Kidney (tissue), 14 donors: ENCODE data around the gene KCNN3. TPM values are rescaled to one million over a fixed set of nuclear protein-coding genes. Genes with fewer than 3 reads are reported as not detected.

Experiments
- DNase-seq, 5 donors: peaks; one replicate each; pipeline ENCODE4 v3.0.0-alpha.2; 2013 to 2020
- FAIRE-seq: peaks from 2 replicates; lab custom pipeline; 2012; peaks lifted over from hg19 to GRCh38; lab: Jason Lieb, UNC
- H3K27ac ChIP-seq, 2 donors: one replicate each; pipeline ENCODE4 v1.7.0; 2013; ENCODE audit warnings: low read depth in 2 of 2, low read length in 2 of 2, inconsistent platforms in 1 of 2
- H3K27me3 ChIP-seq: one replicate; pipeline ENCODE4 v1.7.1; 2013; ENCODE audit warnings: low read length, inconsistent platforms; ENCODE audit not compliant: control insufficient read depth, insufficient read depth
- H3K36me3 ChIP-seq, 3 donors: one replicate each; pipeline versions ENCODE4 v1.7.0 to v1.7.1; 2013; ENCODE audit warnings: low read length in 3 of 3, control low read depth in 1 of 3, inconsistent platforms in 1 of 3; ENCODE audit not compliant: insufficient read depth in 3 of 3, control insufficient read depth in 2 of 3
- H3K4me1 ChIP-seq, 3 donors: one replicate each; pipeline versions ENCODE4 v1.7.0 to v1.7.1; 2013; ENCODE audit warnings: low read length in 3 of 3, inconsistent platforms in 1 of 3, low read depth in 1 of 3; ENCODE audit not compliant: control insufficient read depth in 2 of 3, insufficient read depth in 2 of 3
- H3K4me3 ChIP-seq, 3 donors: one replicate each; pipeline versions ENCODE4 v1.7.0 to v1.8.1; 2013; ENCODE audit warnings: low read length in 3 of 3, control low read depth in 1 of 3, inconsistent platforms in 1 of 3
- H3K9ac ChIP-seq, 3 donors: one replicate each; pipeline versions ENCODE4 v1.7.0 to v1.7.1; 2013; ENCODE audit warnings: low read length in 3 of 3, control low read depth in 1 of 3, inconsistent platforms in 1 of 3
- H3K9me3 ChIP-seq, 3 donors: one replicate each; pipeline versions ENCODE4 v1.7.0 to v1.7.1; 2013; ENCODE audit warnings: low read length in 3 of 3, control low read depth in 1 of 3, inconsistent platforms in 1 of 3; ENCODE audit not compliant: control insufficient read depth in 2 of 3, insufficient read depth in 1 of 3
- CTCF ChIP-seq: IDR thresholded peaks from 3 replicates; pipeline ENCODE4 v1.5.1; 2012; ENCODE audit warnings: mild to moderate bottlenecking, moderate library complexity, borderline replicate concordance; ENCODE audit not compliant: insufficient read depth; ENCODE audit errors: extremely low read depth
- intact Hi-C: fragments of 100-400 bp; cut with DNase I; formaldehyde crosslinking; loops from one replicate; pipeline ENCODE4 v1.11.1; 2022
- polyA plus RNA-seq: library from polyadenylated mRNA; stranded (reverse); fragments of 350-450 nt; fragmentation: Illumina TruSeq; extraction: RNeasy Lipid Tissue Mini Kit (QIAGEN cat#74804); gene quantifications from one replicate; pipeline ENCODE4 v1.2.3, GENCODE V29; 2014; ENCODE audit warnings: low read depth, low replicate concordance; ENCODE audit not compliant: insufficient read depth
- total RNA-seq: library from RNA; stranded (reverse); fragmentation: NEBNext Ultra II Directional; extraction: Animal tissue kit (Norgen Biotek cat#: 25700); gene quantifications from one replicate; pipeline ENCODE4 v1.2.1, GENCODE V29; 2021
- donor health status: control.
- donor health status: control.
- donor health status: control.
- donor health status: control.
- donor health status: control.
- donor health status: DM: yes; HTN: yes; CAD: no.
- donor health status: Normal renal cell carcinoma (clear cell type).

Gene KCNN3
- total and polyA plus RNA-seq, 2 donors from 2014 or later = 2.6 to 5.6 TPM

- Histone ChIP-seq H3K27me3 (no peaks in the 10 kb centered on the region), H3K9me3 (peaks cover 0 to 3% (median 0%) of the 10 kb centered on the region in 3 donors), H3K4me3 (no peak overlapping the region), H3K9ac (no peak overlapping the region), H3K4me1 (peaks cover 2 to 14% (median 2%) of the 10 kb centered on the region in 3 donors), H3K36me3 (peaks cover 0 to 5% (median 0%) of the 10 kb centered on the region in 3 donors), H3K27ac (no peak overlapping the region)
- DNase-seq (no peak), FAIRE-seq (no peak)
- intact Hi-C loops = no loop called here
- no peak for TF ChIP-seq CTCF
These were observed 154.1 kb downstream of the KCNN3 start for GRCh38 chr1:154716011-154716410.

GRCh38 chr1:154715385-154715784 lies 154.7 kb downstream of the KCNN3 start:
- intact Hi-C loops = no loop called here
- FAIRE-seq = no peak

GRCh38 chr1:154714638-154715037 lies 155.4 kb downstream of the KCNN3 start:
- no peak for TF ChIP-seq CTCF
- Histone ChIP-seq H3K9me3 (peaks cover 0 to 3% (median 0%) of the 10 kb centered on the region in 3 donors), H3K27ac (no peak overlapping the region), H3K4me3 (no peak overlapping the region), H3K4me1 (peaks cover 2 to 14% (median 2%) of the 10 kb centered on the region in 3 donors), H3K36me3 (peaks cover 0 to 5% (median 0%) of the 10 kb centered on the region in 3 donors), H3K9ac (no peak overlapping the region), H3K27me3 (no peaks in the 10 kb centered on the region)
- intact Hi-C loops = no loop called here
- DNase-seq = no peak
- no peak for FAIRE-seq

More at GRCh38 chr1:154715385-154715784, 154.7 kb downstream of the KCNN3 start:
- Histone ChIP-seq H3K27me3 (no peaks in the 10 kb centered on the region), H3K36me3 (peaks cover 0 to 5% (median 0%) of the 10 kb centered on the region in 3 donors), H3K4me3 (no peak overlapping the region), H3K9ac (no peak overlapping the region), H3K4me1 (peaks cover 2 to 14% (median 2%) of the 10 kb centered on the region in 3 donors), H3K9me3 (peaks cover 0 to 3% (median 0%) of the 10 kb centered on the region in 3 donors), H3K27ac (no peak overlapping the region)
- TF ChIP-seq CTCF = no peak
- DNase-seq = no peak
